Measurements from ENCODE around the gene MAP3K4. TPM values are rescaled to one million over a fixed set of nuclear protein-coding genes. Genes with fewer than 3 reads are reported as not detected.

The MAP3K4 gene
- total RNA-seq, 1 experiment from 2014 or later = 54.3 TPM

GRCh38 chr6:161021998-161022743, 30.6 kb downstream of the MAP3K4 start:
- no peak overlapping the region for H3K14ac ChIP-seq (ENCODE audit: insufficient read depth, low read length)
- no peaks in the 10 kb centered on the region for H3K9me3 ChIP-seq (ENCODE audit: control insufficient read depth, low read depth, low read length)
- no peaks in the 10 kb centered on the region for H3K27me3 ChIP-seq (ENCODE audit: insufficient read depth, low read length)
- no peak overlapping the region for H3K56ac ChIP-seq (ENCODE audit: insufficient read length, low read depth, low read length)
- peaks cover 2% of the 10 kb centered on the region; the same call in 1 of the 2 replicates for H3K79me2 ChIP-seq (ENCODE audit: insufficient read depth, low read length)
- Mint-ChIP-seq H3K27ac (peak overlapping the region in 1 of 3 experiments; percentile 38; a peak in 2 of 7 replicates), H3K4me1 (peaks cover 11 to 19% of the 10 kb centered on the region in 2 experiments), H3K36me3 (ENCODE audit: insufficient read depth in 1 of 3, low read depth in 3 of 3) (peaks cover 2 to 11% (median 4%) of the 10 kb centered on the region in 3 experiments; a peak in 6 of 7 replicates), H3K4me3 (no peak overlapping the region), H3K27me3 (ENCODE audit: low read depth) (no peaks in the 10 kb centered on the region), H3K9me3 (no peaks in the 10 kb centered on the region; a peak in 1 of 5 replicates)
- WGBS (ENCODE audit: extremely low coverage, insufficient read length, low lambda C conversion rate) = no CpG with 5 or more reads among the region's 8 CpGs
- no peak for TF ChIP-seq CTCF (conservative IDR thresholded peaks at IDR 0.05)
- DNase-seq = no peak
- no peak overlapping the region for H4K5ac ChIP-seq (ENCODE audit: insufficient read length, low read depth, low read length)
- no peak overlapping the region for H3K4ac ChIP-seq (ENCODE audit: low read depth, low read length)
- H2AK5ac ChIP-seq (ENCODE audit: insufficient read length, low read length) = no peak overlapping the region
- no peak overlapping the region for H2BK12ac ChIP-seq (ENCODE audit: insufficient read length, low read depth, low read length)
- H3K9ac ChIP-seq (ENCODE audit: extremely low read depth, insufficient read length, low read length) = no peak overlapping the region
- no peaks in the 10 kb centered on the region for H4K20me1 ChIP-seq (ENCODE audit: control insufficient read depth, insufficient read depth, insufficient read length)
- H3K79me1 ChIP-seq (ENCODE audit: insufficient read depth, low read depth, low read length, poor library complexity, severe bottlenecking) = peaks cover 3% of the 10 kb centered on the region
- no peaks in the 10 kb centered on the region for H3K23me2 ChIP-seq (ENCODE audit: insufficient read length, low read depth, low read length, poor library complexity, severe bottlenecking)
- H4K91ac ChIP-seq (ENCODE audit: insufficient read length, low read depth, low read length) = no peak overlapping the region
- no peak overlapping the region for H2BK15ac ChIP-seq (ENCODE audit: low read depth, low read length)
- H3K4me2 ChIP-seq (ENCODE audit: insufficient read depth, insufficient read length, low read length) = no peak overlapping the region
- no peaks in the 10 kb centered on the region for H3K4me1 ChIP-seq (ENCODE audit: insufficient read depth, low read length)
- no peak overlapping the region for H3T11ph ChIP-seq (ENCODE audit: low read length)
- no peak overlapping the region for H3K18ac ChIP-seq (ENCODE audit: insufficient read length, low read depth, low read length)
- no peak overlapping the region for H4K8ac ChIP-seq (replicated peaks; ENCODE audit: insufficient read length, low read depth, low read length)
- H2BK5ac ChIP-seq (ENCODE audit: insufficient read length, low read length) = no peak overlapping the region
- H2AFZ ChIP-seq (ENCODE audit: low read length) = no peak overlapping the region
- H3K27ac ChIP-seq (ENCODE audit: insufficient read length, low read depth, low read length) = no peak overlapping the region
- H2BK20ac ChIP-seq (ENCODE audit: low read depth, low read length, poor library complexity, severe bottlenecking) = no peak overlapping the region
- H3K23ac ChIP-seq (ENCODE audit: insufficient read length, low read depth, low read length) = no peak overlapping the region
- H2BK120ac ChIP-seq (ENCODE audit: low read depth, low read length, poor library complexity, severe bottlenecking) = no peak overlapping the region
